ENCODE results near the gene NARS2. TPM values are rescaled to one million over a fixed set of nuclear protein-coding genes. Genes with fewer than 3 reads are reported as not detected.
"Not testable (repeated sequence)": the region's sequence is repeated elsewhere in the genome, so short reads cannot be mapped to it uniquely, and the experiment has no call there.

NARS2 gene
- total RNA-seq, 1 donor from 2014 or later, result 15.6 TPM

GRCh38 chr11:78612721-78613377, 38.2 kb upstream of the NARS2 start:
- no peaks in the 10 kb centered on the region for H3K27me3 ChIP-seq (ENCODE audit: low read depth)
- no peaks in the 10 kb centered on the region for H3K4me1 ChIP-seq
- intact Hi-C loops (cut with DNase I), result no loop called here
- no peak for TF ChIP-seq CTCF (IDR thresholded peaks at IDR 0.05)
- H3K9me3 ChIP-seq, result no peaks in the 10 kb centered on the region
- no peak overlapping the region for H3K4me3 ChIP-seq
- no peak overlapping the region for H3K27ac ChIP-seq
- no peaks in the 10 kb centered on the region for H3K36me3 ChIP-seq
- no peak for DNase-seq
- ATAC-seq, result no peak

- H3K4me1 ChIP-seq; H3K4me3 ChIP-seq; H3K9me3 ChIP-seq; H3K36me3 ChIP-seq; H3K27ac ChIP-seq; H3K27me3 ChIP-seq (ENCODE audit: low read depth); DNase-seq; ATAC-seq; intact Hi-C loops (cut with DNase I): not testable (repeated sequence)
These were observed 34.7 kb upstream of the NARS2 start for GRCh38 chr11:78609321-78609720.

- Histone ChIP-seq H3K4me1 (no peaks in the 10 kb centered on the region), H3K9me3 (no peaks in the 10 kb centered on the region), H3K27ac (no peak overlapping the region), H3K4me3 (no peak overlapping the region), H3K27me3 (ENCODE audit: low read depth) (no peaks in the 10 kb centered on the region), H3K36me3 (no peaks in the 10 kb centered on the region)
- intact Hi-C loops (cut with DNase I), result no loop called here
- no peak for ATAC-seq
- TF ChIP-seq CTCF (IDR thresholded peaks at IDR 0.05), result no peak
- no peak for DNase-seq
These were observed 33.0 kb upstream of the NARS2 start for GRCh38 chr11:78607696-78608095.

GRCh38 chr11:78606667-78607066, 32.0 kb upstream of the NARS2 start:
- Histone ChIP-seq H3K27me3 (ENCODE audit: low read depth) (no peaks in the 10 kb centered on the region), H3K9me3 (no peaks in the 10 kb centered on the region), H3K36me3 (no peaks in the 10 kb centered on the region), H3K4me1 (no peaks in the 10 kb centered on the region), H3K4me3 (no peak overlapping the region), H3K27ac (no peak overlapping the region)
- DNase-seq (no peak), ATAC-seq (no peak)
- TF ChIP-seq CTCF (IDR thresholded peaks at IDR 0.05), result no peak
- intact Hi-C loops (cut with DNase I), result no loop called here

GRCh38 chr11:78605296-78605695, 30.6 kb upstream of the NARS2 start:
- Histone ChIP-seq H3K4me1 (no peaks in the 10 kb centered on the region), H3K9me3 (no peaks in the 10 kb centered on the region), H3K36me3 (no peaks in the 10 kb centered on the region), H3K27ac (no peak overlapping the region), H3K4me3 (no peak overlapping the region), H3K27me3 (ENCODE audit: low read depth) (no peaks in the 10 kb centered on the region)
- ATAC-seq (no peak), DNase-seq (no peak)
- no peak for TF ChIP-seq CTCF (IDR thresholded peaks at IDR 0.05)
- intact Hi-C loops (cut with DNase I), result no loop called here

GRCh38 chr11:78603792-78604191, 29.1 kb upstream of the NARS2 start:
- Histone ChIP-seq H3K27ac (no peak overlapping the region), H3K4me1 (no peaks in the 10 kb centered on the region), H3K4me3 (no peak overlapping the region), H3K27me3 (ENCODE audit: low read depth) (no peaks in the 10 kb centered on the region), H3K9me3 (no peaks in the 10 kb centered on the region), H3K36me3 (no peaks in the 10 kb centered on the region)
- intact Hi-C loops (cut with DNase I), result no loop called here
- no peak for TF ChIP-seq CTCF (IDR thresholded peaks at IDR 0.05)
- DNase-seq (no peak), ATAC-seq (no peak)

- ATAC-seq; intact Hi-C loops (cut with DNase I): not testable (repeated sequence)
These were observed 28.1 kb upstream of the NARS2 start for GRCh38 chr11:78602771-78603170.

GRCh38 chr11:78601066-78601465, 26.4 kb upstream of the NARS2 start:
- H3K4me3 ChIP-seq; H3K4me1 ChIP-seq; H3K27me3 ChIP-seq (ENCODE audit: low read depth); H3K36me3 ChIP-seq; H3K9me3 ChIP-seq; DNase-seq; ATAC-seq; intact Hi-C loops (cut with DNase I); H3K27ac ChIP-seq: not testable (repeated sequence)

More at GRCh38 chr11:78602771-78603170, 28.1 kb upstream of the NARS2 start:
- not testable (repeated sequence) for H3K27ac ChIP-seq; DNase-seq; H3K4me3 ChIP-seq; H3K4me1 ChIP-seq; H3K27me3 ChIP-seq (ENCODE audit: low read depth); H3K36me3 ChIP-seq; H3K9me3 ChIP-seq

GRCh38 chr11:78597579-78597978, 22.9 kb upstream of the NARS2 start:
- H3K27me3 ChIP-seq (ENCODE audit: low read depth); ATAC-seq; H3K36me3 ChIP-seq; H3K9me3 ChIP-seq; DNase-seq; intact Hi-C loops (cut with DNase I); H3K27ac ChIP-seq; H3K4me1 ChIP-seq; H3K4me3 ChIP-seq: not testable (repeated sequence)
